Progenitor cell of endocrine pancreas (in vitro differentiated cells): Measurements from ENCODE around the gene STAT4. TPM values are rescaled to one million over a fixed set of nuclear protein-coding genes. Genes with fewer than 3 reads are reported as not detected.

ENCODE experiments used
- DNase-seq: peaks from one replicate; pipeline ENCODE4 v3.0.0; 2021; ENCODE audit warnings: low spot score; ENCODE audit not compliant: unreplicated experiment
- H3K27ac Mint-ChIP-seq: 2 replicates; pipeline ENCODE4 v1.8.0; 2021; ENCODE audit warnings: mild to moderate bottlenecking, moderate library complexity, mixed read lengths
- H3K27me3 Mint-ChIP-seq: 2 replicates; pipeline ENCODE4 v1.8.0; 2021; ENCODE audit warnings: mixed read lengths
- H3K36me3 Mint-ChIP-seq: 2 replicates; pipeline ENCODE4 v1.8.0; 2022; ENCODE audit warnings: mixed read lengths; ENCODE audit not compliant: insufficient read depth
- H3K4me1 Mint-ChIP-seq: 2 replicates; pipeline ENCODE4 v1.8.0; 2021; ENCODE audit warnings: low read depth, mixed read lengths
- H3K4me3 Mint-ChIP-seq: 2 replicates; pipeline ENCODE4 v1.8.0; 2021; ENCODE audit warnings: low read depth, mild to moderate bottlenecking, moderate library complexity, mixed read lengths
- H3K9me3 Mint-ChIP-seq: 2 replicates; pipeline ENCODE4 v1.8.0; 2021; ENCODE audit warnings: low read depth, mixed read lengths
- CTCF ChIP-seq: fragments of 200-600 bp; sonication (generic); IDR thresholded peaks from one replicate; pipeline ENCODE4 v1.5.0; 2021; ENCODE audit warnings: antibody characterized with exemption, mild to moderate bottlenecking; ENCODE audit not compliant: unreplicated experiment
- total RNA-seq: library from RNA; stranded (reverse); gene quantifications from 2 replicates; pipeline ENCODE4 v1.2.1, GENCODE V29; 2021

STAT4 gene
- total RNA-seq, 1 donor from 2014 or later = 18.8 TPM

GRCh38 chr2:191036363-191036762, 114.4 kb downstream of the STAT4 start:
- DNase-seq = no peak
- Mint-ChIP-seq H3K4me3 (no peak overlapping the region), H3K4me1 (peaks cover 23% of the 10 kb centered on the region), H3K27me3 (no peaks in the 10 kb centered on the region), H3K27ac (no peak overlapping the region), H3K9me3 (no peaks in the 10 kb centered on the region), H3K36me3 (peaks cover 21% of the 10 kb centered on the region)
- no peak for TF ChIP-seq CTCF

GRCh38 chr2:191032588-191033429, 118.0 kb downstream of the STAT4 start:
- no peak for TF ChIP-seq CTCF
- Mint-ChIP-seq H3K9me3 (peaks cover 4% of the 10 kb centered on the region), H3K4me1 (peaks cover 40% of the 10 kb centered on the region), H3K36me3 (peaks cover 20% of the 10 kb centered on the region), H3K27ac (peak overlapping the region; percentile 95), H3K27me3 (no peaks in the 10 kb centered on the region), H3K4me3 (peak overlapping the region; percentile 15)
- no peak for DNase-seq

- Mint-ChIP-seq H3K27ac (peak overlapping the region; percentile 93), H3K36me3 (peaks cover 14% of the 10 kb centered on the region), H3K4me3 (no peak overlapping the region), H3K27me3 (no peaks in the 10 kb centered on the region), H3K9me3 (peaks cover 4% of the 10 kb centered on the region), H3K4me1 (peaks cover 40% of the 10 kb centered on the region)
- DNase-seq = no peak
- TF ChIP-seq CTCF = no peak
Observed at GRCh38 chr2:191031256-191031655, 119.5 kb downstream of the STAT4 start.

- Mint-ChIP-seq H3K36me3 (peaks cover 17% of the 10 kb centered on the region), H3K9me3 (peaks cover 4% of the 10 kb centered on the region)
- no peak for DNase-seq
Observed at GRCh38 chr2:191030521-191031154, 120.2 kb downstream of the STAT4 start.

More at GRCh38 chr2:191030521-191031154, 120.2 kb downstream of the STAT4 start:
- H3K27ac Mint-ChIP-seq = peak overlapping the region; percentile 93
- peak overlapping the region; percentile 20 for H3K4me3 Mint-ChIP-seq
- H3K4me1 Mint-ChIP-seq = peaks cover 44% of the 10 kb centered on the region
- H3K27me3 Mint-ChIP-seq = no peaks in the 10 kb centered on the region
- TF ChIP-seq CTCF = peak; percentile 64
